DMS 273 (cell line): ENCODE results near the gene TTLL8.

Experiments used
- DNase-seq: peaks from one replicate; lab custom pipeline; 2025; ENCODE audit not compliant: unreplicated experiment; lab: John Stamatoyannopoulos, UW

Gene TTLL8

DNA sequence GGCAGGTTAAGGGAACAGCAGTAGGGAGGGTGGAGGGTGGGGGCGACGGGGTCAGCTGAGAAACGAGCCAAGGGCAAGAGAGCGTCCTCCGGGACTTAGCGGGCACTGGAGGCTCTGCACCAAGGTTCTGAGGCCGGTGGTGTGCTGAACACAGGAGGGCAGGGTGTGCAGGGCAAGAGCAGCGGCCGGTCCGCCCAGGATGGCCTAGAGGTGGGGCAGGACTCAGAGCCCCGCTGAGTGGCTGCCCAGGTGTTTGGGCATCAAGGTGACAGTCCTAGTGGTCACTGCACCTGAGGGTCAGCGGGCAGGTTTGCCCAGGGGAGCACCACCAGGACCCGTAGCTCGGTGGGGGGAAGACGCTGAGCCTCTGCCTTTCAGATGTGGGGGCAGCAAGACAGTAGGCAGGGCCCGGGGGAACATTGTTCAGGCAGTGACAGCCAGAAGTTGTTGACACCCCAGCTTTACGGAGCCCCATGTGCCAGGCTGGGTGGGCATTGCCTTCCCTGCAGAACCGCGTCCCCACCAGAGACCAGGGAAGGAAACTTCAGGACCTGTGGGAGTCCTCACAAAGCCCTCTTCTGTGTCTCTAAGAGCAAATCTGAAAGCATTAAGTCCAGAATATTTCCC lies 4.5 kb upstream of the TTLL8 start:
- no peak for DNase-seq

DNA sequence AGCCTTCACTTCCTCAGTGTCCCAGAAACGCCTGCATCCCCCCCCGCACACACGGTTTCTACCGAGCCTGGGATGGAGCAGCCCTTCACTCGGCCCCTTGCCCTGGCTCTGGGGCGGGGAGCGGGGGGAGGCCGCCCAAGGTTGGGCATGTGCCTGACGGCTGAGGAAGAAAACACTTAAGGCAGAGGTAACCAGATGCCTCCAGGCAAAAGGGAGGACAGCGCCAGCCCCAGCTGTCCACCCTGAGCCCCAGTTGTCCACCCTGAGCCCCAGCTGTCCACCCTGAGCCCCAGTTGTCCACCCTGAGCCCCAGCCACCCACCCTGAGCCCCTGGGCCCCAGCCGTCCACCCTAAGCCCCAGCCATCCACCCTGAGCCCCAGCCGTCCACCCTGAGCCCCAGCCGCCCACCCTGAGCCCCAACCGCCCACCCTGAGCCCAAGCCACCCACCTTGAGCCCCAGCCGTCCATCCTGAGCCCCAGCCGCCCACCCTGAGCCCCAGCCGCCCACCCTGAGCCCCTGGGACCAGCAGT lies 3.8 kb upstream of the TTLL8 start:
- DNase-seq = no peak

DNA sequence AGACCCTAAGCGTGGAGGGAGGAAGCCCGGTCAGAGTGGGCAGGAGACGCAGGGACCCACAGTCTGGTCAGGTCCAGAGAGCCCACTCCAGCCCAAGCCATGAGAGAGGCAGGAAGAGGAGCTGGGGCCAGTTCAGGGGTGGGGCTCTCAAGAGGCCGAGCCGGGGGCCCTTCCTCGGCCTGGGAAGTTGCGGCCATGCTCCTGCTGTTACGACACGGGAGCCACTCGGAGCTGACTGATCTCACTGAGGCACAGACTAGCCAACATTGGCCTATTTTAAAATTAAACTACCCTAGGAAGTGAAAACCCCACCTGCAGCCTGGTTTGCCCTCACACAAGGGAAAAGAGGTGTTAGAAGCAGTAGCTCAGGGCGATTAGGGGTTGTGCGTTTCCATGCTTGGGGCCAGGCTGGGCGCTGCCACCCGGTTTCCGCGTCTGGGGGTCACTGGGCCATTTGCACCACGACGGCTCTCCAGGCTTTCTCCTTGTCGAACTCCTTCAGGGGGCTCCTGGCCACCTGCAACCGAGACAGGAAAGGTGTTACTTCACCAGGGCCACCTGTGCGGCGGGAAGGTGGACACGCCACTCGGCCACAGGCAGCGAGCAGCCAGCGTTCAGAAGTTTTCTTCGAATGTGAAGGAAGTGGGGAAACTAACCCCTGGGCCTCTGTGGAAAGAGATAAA lies 3.2 kb upstream of the TTLL8 start:
- DNase-seq = no peak

DNA sequence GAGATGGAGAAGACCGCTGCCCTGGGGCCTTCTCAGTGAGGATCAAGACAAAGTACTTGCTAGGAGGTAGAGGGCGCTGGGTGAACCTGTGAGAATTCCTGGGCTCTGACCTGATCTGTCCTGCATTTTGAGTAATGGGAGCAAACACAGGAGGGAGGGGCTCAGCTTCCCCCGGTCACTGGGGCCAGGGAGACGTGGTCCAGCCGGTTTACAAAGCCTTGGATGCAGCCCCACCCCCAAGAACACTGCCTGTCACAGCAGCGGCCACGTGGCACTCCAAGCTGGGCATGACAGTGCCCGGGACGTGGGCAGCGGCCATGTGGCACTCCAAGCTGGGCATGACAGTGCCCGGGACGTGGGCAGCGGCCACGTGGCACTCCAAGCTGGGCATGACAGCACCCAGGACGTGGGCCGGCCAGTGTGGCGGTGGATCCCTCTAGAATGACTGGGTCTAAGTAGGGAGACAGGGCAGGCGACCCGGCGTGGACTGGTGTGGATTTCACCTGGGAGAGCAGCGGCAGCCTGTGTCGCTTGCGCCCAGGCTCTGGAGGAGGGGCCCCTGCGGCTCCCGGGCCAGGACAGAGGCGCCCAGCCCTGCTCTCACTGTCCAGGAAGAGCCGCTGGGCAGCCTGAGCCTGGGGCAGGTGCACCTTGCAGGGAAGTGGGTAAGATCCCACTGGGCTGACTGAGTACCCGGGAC lies 2.5 kb upstream of the TTLL8 start:
- no peak for DNase-seq

DNA sequence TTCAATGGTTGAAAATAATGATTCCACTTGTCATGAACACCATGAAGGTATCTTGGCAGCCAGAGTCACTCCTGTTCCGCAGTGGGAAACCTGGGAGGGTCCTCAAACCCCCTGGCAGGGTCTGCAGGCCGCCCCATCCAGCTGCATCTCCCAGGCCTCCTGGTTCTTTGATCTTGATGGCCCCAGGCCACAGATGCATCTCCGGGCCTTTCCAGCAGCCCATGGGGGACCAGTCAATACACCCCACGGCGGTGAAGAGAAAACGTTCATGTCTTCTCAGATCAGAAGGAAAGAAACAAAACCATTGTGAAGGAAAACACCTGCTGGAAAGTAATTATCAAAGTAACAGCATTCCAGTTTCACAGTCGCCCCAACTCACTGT lies 1.8 kb upstream of the TTLL8 start:
- no peak for DNase-seq

DNA sequence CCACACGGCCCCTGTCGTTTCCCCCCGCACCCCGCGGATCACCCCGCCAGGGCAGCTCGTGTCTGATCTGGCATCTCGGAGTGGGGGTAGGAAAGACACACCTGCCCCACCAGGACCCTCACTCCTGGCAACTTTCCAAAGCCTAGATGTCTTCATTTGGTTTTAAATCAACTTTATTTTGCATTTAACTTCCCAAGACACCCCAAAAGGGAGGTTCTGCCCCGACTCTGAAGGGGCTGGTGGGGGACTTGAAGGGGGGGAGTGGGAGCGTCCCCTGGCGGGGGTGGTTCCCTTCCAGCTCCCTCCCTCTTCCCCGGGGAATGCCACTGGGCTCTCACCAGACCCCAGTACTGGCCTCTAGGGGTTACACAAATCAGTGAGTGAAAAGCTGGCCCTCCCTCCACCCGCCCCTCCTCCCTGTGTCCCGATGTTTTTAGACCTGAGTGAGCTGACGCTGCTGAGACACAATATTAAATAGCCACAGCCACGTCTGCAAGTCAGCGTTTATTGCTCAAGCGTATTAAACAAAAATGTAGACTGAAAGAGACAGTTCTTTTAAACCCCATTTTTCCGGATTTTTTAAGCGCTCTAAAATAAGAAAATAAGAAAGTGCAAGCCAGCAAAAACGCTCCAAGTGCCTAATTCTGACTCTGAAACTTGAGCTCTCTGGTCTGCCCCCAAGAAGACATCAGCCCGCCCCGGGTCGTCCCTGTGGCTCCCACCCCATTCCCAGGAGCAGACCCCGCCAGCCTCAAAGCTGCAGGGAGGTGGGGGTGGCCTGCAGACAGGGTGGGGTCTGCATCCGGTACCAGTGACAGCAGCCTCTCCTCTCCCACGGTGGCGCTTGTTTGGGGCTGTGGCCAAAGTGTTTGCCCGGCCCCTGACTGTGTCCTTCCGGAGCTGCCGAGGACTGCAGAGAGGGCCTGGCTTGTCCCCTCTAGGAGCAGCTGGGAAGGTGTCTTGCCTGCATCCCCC lies 1.1 kb upstream of the TTLL8 start:
- peak; percentile 45 for DNase-seq

DNA sequence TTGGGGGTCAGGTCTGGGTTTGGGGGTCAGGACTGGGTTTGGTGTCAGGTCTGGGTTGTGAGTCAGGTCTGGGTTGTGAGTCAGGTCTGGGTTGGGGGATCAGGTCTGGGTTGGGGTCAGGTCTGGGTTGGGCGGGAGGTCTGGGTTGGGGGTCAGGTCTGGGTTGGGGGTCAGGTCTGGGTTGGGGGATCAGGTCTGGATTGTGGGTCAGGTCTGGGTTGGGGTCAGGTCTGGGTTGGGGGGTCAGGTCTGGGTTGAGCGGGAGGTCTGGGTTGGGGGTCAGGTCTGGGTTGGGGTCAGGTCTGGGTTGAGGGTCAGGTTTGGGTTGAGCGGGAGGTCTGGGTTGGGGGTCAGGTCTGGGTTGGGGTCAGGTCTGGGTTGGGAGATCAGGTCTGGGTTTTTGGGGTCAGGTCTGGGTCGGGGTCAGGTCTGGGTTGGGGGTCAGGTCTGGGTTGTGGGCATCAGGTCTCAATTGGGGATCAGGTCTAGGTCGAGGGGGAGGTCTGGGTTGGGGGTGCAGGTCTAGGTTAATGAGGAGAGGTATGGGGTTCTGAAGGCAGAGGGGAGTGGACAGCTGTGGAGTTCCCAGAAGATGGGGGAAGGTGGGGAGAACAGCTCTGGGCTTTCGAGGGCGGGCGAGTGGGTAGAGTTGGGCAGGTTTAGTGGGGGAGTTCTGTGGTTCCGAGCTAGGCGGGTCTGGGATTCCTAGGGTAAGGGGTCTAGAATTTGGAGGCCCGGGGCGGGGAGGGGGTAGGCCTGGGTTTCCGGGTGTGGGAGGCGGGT lies 629 bp downstream of the TTLL8 start:
- no peak for DNase-seq

DNA sequence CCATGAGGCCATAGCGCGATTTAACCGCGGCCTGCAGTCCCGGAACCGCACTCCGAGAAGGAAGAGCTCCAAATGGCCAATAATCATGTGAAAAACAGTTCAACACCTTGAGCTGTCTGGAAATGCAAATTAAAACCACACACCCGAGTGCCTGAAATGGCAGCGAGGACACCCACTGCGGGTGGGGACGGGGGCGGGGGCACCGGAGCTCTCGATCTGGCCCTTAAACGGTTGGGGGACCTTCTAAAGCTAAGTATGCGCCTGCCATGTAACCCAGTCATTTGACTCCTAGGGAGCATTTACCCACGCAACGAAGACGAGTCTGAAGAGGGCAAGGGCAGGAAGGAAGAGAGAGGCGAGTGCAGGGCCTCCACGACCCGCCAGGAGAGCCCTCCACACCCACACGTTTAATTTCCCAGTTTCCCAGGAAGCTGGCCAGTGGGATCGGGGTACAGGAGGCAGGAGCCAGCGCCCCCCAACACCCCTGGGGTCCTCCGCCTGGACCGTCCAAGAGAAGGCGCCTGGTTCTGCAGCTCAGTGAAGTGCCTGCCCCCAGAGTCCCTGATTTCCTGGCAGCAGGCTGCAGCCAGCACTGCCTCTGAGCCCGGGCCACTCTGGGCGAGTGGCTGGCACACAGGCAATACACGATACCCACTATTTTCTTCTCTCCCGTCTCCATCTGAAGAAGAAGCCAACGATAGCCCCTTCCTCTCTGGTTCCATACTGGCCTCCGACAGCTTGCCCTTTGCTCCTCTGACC lies 1.7 kb downstream of the TTLL8 start:
- DNase-seq = no peak

DNA sequence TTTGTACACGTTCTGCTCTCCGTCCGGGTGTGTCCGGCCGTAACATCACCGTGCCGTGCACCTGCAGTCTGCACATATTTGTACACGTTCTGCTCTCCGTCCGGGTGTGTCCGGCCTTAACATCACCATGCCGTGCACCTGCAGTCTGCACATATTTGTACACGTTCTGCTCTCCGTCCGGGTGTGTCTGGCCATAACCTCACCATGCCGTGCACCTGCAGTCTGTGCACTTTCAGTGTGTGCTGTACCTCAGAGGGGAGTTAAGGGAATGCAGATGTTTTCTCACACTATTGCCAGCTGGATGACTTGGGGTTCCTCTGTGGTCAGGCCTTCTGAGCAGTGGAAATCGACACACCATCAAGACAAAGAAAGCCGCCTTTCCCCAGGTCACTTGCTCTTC lies 4.2 kb downstream of the TTLL8 start:
- no peak for DNase-seq

DNA sequence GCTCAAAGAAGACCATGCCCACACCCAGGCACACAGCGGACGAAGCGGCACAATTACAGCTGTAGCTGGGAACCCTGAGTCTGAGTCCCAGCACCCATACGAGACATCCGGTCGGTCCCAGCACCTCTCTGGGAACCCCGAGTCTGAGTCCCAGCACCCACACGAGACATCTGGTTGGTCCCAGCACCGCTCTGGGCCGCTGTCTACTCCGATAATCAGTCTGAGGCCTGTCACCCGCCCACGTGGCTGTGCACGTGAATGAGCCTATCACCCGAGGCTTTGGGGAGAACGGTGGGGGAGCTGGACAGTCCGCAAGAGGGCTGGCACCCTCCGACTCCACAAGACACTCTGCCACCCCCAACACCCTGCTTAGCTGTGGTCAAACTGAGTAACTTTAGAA lies 6.2 kb downstream of the TTLL8 start:
- no peak for DNase-seq

DNA sequence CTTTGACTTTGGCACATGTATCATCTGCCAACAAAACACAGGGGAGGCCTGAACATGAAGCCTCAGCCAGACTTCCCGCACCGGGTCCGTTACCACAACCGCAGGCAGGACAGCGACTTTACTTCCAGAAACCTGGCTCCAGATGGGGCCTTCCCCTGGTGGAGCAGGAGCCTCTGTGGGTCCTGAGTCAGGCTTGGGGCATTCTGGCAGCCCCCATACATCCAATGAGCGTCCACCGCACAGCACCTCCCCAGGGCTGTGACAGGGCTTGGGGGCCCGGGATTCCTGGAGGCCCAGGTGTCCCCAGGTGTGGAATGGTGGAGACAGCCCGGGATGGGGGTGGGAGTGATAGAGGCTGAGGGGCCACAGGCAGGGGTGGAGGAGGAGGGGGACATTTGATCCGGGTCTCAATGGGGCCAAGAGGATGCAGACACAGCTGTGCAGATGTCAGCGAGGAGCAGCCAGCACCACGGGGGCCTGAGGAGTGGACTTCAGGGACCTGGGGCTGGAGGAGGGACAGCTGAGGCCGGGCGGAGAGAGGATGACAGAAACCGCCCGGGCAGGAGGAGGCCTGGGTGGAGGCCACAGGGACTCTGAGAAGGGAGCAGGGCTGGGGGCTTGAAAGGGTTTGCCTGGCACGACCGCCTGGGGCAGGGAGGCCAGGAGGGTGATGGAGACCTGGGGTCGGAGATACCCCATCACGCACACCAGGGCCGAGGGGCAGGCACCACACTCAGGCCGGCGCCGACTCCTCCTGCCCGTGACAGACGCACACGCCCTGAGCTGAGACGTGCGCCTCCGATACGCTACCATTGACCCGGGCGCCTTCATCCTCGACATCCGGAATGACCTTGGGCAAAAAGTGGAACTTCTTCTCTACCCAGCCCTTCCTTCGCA lies 8.6 kb downstream of the TTLL8 start:
- DNase-seq = no peak

DNA sequence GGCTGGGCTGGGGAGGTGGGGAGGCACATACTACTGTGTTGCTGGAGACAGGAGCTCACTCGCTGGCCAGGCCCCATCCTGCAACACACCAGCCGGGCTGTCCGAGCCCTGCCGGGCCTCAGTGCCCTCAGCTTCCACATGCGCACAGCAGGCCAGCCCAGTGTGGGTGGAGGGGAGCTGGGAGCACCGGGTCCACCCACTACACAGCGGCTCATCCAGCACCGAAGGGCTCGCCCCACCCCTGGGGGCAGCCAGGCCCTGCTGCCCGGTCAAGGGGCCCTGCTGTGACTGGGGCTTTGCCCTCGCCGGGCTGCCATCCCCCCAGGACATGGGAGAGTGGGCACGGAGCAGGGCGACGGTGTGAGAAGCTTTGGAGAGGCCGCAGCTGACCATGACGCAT lies 9.3 kb downstream of the TTLL8 start:
- no peak for DNase-seq

DNA sequence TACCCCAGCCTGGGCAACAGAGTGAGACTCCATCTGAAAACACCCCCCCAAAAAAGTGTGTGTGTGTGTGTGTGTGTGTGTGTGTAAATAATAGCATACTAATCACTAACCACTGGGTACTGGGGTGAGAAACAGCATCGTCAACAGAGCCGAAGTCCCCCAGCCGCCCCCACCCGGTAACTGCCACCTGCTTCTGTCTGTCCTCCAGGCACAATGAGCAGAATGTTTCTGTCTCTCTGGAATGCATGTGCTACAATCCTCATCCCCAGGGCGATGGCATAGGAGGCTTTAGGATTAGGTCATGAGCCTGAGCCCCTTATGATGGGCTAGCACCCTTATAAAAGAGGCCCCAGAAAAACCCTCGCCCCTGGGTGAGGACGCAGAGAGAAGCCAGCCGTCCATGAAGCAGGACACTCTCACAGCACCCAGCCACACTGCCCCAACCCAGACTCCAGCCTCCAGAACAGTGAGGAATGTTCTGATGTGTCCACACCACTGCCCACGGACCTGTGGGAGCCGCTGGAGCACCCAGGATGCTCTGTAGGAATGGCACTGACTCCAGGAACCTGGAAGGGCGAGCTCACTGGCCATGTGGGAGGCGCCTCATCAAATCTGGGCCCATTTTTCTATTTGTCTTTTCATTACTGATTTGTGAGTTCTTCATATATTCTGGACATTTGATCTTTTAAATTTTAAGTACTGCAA lies 9.9 kb downstream of the TTLL8 start:
- DNase-seq = no peak

DNA sequence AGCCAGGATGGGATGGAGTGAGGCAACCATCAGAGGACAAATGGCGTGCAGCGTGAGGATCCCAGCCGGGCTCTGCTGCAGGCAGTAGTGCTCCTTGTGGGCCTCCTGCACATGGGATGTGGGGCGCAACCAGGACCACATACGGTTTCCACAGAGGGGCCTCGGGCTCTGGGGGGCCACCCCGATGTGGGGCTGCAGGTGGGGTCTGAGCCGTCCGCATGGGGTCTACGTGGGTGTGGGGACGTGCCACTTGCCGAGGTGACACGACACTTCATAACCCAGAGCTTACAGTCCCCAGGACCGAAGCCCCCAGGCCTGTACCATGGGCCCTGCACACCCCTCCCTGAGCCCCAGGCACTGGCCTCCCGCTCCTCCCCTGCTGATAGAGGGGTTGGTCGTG lies 10.8 kb downstream of the TTLL8 start:
- no peak for DNase-seq

DNA sequence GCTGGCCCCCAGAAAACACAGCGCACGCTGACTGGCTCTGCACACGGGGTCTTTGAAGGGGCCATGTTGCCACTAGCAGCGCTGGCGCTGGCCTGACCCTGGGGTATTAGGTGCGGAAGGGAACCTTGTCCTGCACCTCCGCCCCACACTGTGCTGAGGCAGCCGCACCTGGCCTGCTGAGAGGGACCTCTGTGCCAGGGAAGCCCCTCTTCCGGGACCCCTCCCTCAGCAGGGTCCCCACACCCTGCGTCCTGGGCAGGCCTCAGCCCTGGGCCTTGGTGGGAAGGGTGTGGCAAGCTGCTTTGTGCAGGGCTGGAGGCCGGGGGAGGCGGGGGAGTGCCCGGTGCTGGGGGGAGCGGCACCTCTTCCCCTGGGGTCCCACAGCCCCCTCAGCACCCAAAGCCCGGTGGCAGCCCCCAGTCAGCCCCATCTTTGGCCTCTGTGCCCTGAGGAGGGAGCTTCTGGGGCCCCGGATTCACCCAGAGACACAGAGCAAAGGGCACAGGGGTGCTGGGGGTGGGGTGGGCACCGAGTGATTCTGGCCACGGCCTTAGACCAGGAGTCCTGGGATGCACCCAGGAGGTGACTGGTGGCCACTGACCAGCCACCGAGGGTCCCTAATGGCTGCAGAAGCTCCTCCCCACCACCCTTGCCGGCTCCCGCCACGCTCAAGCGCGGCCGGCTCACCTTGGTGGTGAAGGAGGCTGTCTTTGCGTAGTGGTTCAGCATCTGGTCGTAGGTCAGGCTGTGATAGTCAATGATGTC lies 11.4 kb downstream of the TTLL8 start:
- DNase-seq = no peak

DNA sequence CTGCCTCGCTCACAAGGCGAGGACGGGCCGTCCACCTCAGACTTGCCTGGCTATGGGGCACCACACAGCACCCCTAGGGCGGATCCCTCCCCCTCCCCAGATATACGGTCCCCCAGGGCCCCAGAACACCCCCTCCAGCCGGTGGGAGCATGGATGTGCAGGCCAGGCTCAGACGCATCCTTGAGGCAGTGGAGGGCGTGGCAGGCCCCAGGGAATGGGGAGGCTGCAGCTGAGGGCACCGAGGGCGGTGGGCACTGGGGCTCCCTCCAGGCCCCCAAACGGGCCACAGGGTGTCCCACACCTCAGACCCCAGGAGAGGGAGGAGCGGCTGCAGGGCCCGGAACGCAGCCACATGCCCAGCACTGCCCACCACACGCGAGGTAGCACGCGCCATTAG lies 12.1 kb downstream of the TTLL8 start:
- no peak for DNase-seq
